Uterus (tissue), 4 donors: Measurements from ENCODE around the gene SPP2. TPM values are rescaled to one million over a fixed set of nuclear protein-coding genes. Genes with fewer than 3 reads are reported as not detected.

ENCODE experiments used
- DNase-seq, 2 donors: peaks; one replicate each; pipeline ENCODE4 v3.0.0-alpha.2; 2019 to 2020
- H3K27ac ChIP-seq, 2 donors: fragments of 200-600 bp; sonication (generic); 1 replicate in 1 of 2; 2 replicates in 1 of 2; pipeline ENCODE4 v1.5.1; 2016 to 2018
- H3K27me3 ChIP-seq, 2 donors: fragments of 200-600 bp; sonication (generic); one replicate each; pipeline ENCODE4 v1.5.1; 2018 to 2019; ENCODE audit warnings: control low read depth in 1 of 2
- H3K36me3 ChIP-seq, 2 donors: fragments of 200-600 bp; sonication (generic); one replicate each; pipeline ENCODE4 v1.5.1; 2019; ENCODE audit warnings: control low read depth in 1 of 2
- H3K4me1 ChIP-seq, 2 donors: fragments of 200-600 bp; sonication (generic); one replicate each; pipeline ENCODE4 v1.5.1; 2018 to 2019; ENCODE audit warnings: control low read depth in 1 of 2
- H3K4me3 ChIP-seq, 2 donors: fragments of 200-600 bp; sonication (generic); 1 replicate in 1 of 2; 2 replicates in 1 of 2; pipeline ENCODE4 v1.5.1; 2018 to 2019; ENCODE audit warnings: mild to moderate bottlenecking in 1 of 2
- H3K9me3 ChIP-seq, 2 donors: fragments of 200-600 bp; sonication (generic); one replicate each; pipeline ENCODE4 v1.5.1; 2019; ENCODE audit warnings: control low read depth in 1 of 2
- CTCF ChIP-seq, 4 experiments: fragments of 200-600 bp in 2 of 4; fragments of 450-650 bp in 2 of 4; sonication (generic) in 2 of 4; IDR thresholded peaks; one replicate each; pipeline ENCODE4 v1.5.1; 2016 to 2019; ENCODE audit warnings: antibody characterized with exemption in 4 of 4, mild to moderate bottlenecking in 2 of 4, moderate library complexity in 1 of 4
- POLR2A ChIP-seq, 2 donors: fragments of 450-650 bp; IDR thresholded peaks; one replicate each; pipeline ENCODE4 v1.6.1; 2016; ENCODE audit warnings: antibody characterized with exemption in 2 of 2, mild to moderate bottlenecking in 1 of 2, moderate library complexity in 1 of 2
- intact Hi-C: fragments of 100-400 bp; cut with DNase I; formaldehyde crosslinking; loops from one replicate; pipeline ENCODE4 v1.15.1; 2023; ENCODE audit warnings: low total_unique reads
- total RNA-seq, 4 donors: library from RNA; depleted of rRNA in 3 of 4; stranded (reverse); fragments of >200 nt in 3 of 4; gene quantifications; one replicate each; pipeline versions ENCODE4 v1.1.0 to v1.2.4, GENCODE V29; 2014 to 2023
- donor health status: DM: yes; HTN: yes; CAD: no.

SPP2 gene
- total RNA-seq, 4 donors from 2014 or later: 1.3 TPM; not detected in 3

DNA sequence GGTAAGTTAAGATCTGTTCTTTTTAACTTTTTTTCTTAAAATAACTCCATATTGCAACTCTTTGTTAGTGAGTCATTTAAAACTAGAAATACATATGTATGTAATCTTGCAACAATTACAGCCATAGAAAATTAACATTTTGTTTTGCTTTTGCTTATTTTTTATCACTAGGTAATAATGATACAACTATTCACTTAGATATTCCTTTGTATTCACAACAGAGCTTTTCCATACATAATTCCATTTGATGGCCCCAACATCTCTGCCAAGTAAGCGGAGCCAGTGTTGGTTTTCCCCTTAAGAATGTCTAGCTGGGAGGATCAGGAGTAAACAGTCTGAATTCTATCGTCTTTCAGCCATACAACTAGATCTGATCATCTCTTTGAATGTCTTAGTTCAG is 16.1 kb downstream of the SPP2 start:
- H3K4me3 ChIP-seq: no peak overlapping the region
- DNase-seq: no peak
- no peaks in the 10 kb centered on the region for H3K27me3 ChIP-seq
- no peak overlapping the region for H3K27ac ChIP-seq
- no peaks in the 10 kb centered on the region for H3K4me1 ChIP-seq
- H3K9me3 ChIP-seq: no peaks in the 10 kb centered on the region
- intact Hi-C loops: no loop called here
- TF ChIP-seq CTCF (IDR thresholded peaks at IDR 0.05): no peak
- TF ChIP-seq POLR2A (IDR thresholded peaks at IDR 0.05): no peak
- no peaks in the 10 kb centered on the region for H3K36me3 ChIP-seq

DNA sequence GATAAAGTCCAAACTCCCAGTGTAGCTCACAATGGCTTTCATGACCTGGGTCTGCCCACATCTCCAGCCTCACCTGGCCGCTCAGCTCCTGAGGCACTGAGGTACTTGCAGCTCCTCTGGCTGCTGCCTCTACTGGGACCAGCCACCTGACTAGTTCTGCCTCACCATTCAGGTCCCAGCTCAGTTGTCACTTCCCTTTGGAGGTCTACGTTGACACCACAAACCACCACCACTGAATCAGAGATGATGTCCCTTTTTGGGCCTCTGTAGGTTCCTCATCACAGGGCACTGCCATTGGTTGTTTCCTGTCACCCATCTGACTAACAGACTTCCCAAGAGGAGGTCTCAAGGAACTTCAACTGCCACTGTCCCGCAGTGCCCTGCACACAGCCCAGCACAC is 21.2 kb downstream of the SPP2 start:
- Histone ChIP-seq H3K9me3 (no peaks in the 10 kb centered on the region), H3K4me1 (no peaks in the 10 kb centered on the region), H3K36me3 (no peaks in the 10 kb centered on the region), H3K27me3 (no peaks in the 10 kb centered on the region), H3K27ac (no peak overlapping the region), H3K4me3 (no peak overlapping the region)
- intact Hi-C loops: no loop called here
- TF ChIP-seq POLR2A (IDR thresholded peaks at IDR 0.05) (no peak), CTCF (IDR thresholded peaks at IDR 0.05) (no peak)
- no peak for DNase-seq

GRCh38 chr2:234072454-234072853 is 22.0 kb downstream of the SPP2 start:
- intact Hi-C loops: no loop called here
- Histone ChIP-seq H3K36me3 (no peaks in the 10 kb centered on the region), H3K27ac (no peak overlapping the region), H3K27me3 (no peaks in the 10 kb centered on the region), H3K4me1 (no peaks in the 10 kb centered on the region), H3K9me3 (no peaks in the 10 kb centered on the region), H3K4me3 (no peak overlapping the region)
- TF ChIP-seq CTCF (IDR thresholded peaks at IDR 0.05): no peak
- no peak for TF ChIP-seq POLR2A (IDR thresholded peaks at IDR 0.05)
- DNase-seq: no peak

DNA sequence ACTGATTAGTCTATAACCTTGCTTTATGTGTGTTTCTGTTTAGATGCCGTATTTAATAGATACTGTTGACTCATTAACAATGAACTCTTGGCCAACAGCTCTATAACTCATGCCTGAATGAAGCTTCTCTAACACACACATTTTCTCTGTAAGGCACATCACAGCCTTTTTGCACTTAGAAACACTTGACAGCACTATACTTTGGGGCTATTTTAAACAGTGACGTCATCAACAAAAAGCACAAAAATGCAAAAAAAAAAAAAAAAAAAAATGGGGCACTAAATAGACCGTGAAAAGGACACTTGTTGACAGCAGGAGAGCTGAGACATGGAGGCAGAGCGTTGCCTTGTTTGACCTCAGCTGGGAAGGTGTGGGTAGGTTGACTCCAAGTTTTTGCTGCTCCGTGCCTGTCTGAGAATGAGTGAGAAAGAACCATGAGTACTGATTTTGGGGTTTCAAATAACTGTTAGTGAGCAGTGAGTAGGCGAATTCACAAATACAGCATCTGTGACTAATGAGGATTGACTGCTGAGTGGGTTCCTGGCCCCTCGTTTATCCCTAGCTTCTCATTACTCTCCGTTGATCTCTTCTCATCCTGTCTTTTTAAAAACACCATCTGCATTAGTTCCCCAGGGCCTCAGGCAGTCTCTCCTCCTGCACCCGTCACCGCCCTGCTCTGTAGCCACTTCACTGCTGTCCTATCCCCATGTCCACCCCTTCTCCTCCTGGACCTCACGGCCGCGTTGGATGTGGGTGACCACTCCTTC is 24.4 kb downstream of the SPP2 start:
- intact Hi-C loops: no loop called here
- Histone ChIP-seq H3K9me3 (no peaks in the 10 kb centered on the region), H3K4me3 (no peak overlapping the region), H3K4me1 (no peaks in the 10 kb centered on the region), H3K27ac (no peak overlapping the region), H3K36me3 (no peaks in the 10 kb centered on the region), H3K27me3 (no peaks in the 10 kb centered on the region)
- no peak for TF ChIP-seq POLR2A (IDR thresholded peaks at IDR 0.05)
- TF ChIP-seq CTCF (IDR thresholded peaks at IDR 0.05): no peak
- DNase-seq: no peak

DNA sequence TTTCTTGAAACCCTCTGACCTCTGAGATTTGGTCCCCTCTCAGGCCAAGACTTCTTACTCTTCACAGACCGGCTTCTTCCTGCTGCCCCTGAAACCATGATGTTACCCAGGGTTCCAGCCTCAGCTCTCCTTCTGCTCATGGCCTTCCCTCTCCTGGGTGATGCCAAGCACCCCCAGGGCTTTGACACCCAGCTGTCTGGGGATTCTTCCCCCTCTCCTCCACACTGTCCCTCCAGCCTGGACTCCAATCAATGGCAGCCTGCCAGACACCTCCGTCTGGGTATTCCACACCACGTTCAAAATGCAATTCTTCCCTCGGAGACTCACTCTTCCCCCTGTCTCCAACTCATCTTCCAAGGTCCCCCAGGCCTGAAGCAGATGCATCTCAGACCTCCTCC is 25.0 kb downstream of the SPP2 start:
- Histone ChIP-seq H3K9me3 (no peaks in the 10 kb centered on the region), H3K27ac (no peak overlapping the region), H3K4me3 (no peak overlapping the region), H3K27me3 (no peaks in the 10 kb centered on the region), H3K4me1 (no peaks in the 10 kb centered on the region), H3K36me3 (no peaks in the 10 kb centered on the region)
- DNase-seq: no peak
- TF ChIP-seq CTCF (IDR thresholded peaks at IDR 0.05) (no peak), POLR2A (IDR thresholded peaks at IDR 0.05) (no peak)
- intact Hi-C loops: no loop called here
